Stimulated activated CD8-positive, alpha-beta memory T cell treated with anti-CD3 and anti-CD28 coated beads, Interleukin-15, amount 100 ng/mL, for 24 hours (primary cell): Measurements from ENCODE around the gene GIPC2.
"Not testable (repeated sequence)": the region's sequence is repeated elsewhere in the genome, so short reads cannot be mapped to it uniquely, and the experiment has no call there.

Experiments used
- DNase-seq: peaks from one replicate; pipeline ENCODE4 v3.0.0-alpha.2; 2020; ENCODE audit warnings: low read depth

The GIPC2 gene

DNA sequence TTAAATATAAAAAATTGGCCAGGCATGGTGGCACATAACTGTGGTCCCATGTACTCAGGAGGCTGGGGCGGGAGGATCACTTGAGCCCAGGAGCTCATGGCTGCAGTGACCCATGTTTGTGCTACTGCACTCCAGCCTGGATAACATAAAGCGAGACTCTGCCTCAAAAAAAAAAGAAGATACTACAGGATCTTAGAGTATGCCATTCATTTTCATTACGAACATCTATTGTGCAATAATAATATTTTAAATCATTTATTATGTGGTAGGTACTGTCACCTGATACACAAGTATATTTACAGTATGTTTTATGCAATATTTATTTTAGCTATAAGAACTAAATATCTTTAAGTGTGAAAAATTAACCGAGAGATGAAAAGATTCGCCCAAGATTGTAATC lies 9.3 kb upstream of the GIPC2 start:
- DNase-seq, result no peak

DNA sequence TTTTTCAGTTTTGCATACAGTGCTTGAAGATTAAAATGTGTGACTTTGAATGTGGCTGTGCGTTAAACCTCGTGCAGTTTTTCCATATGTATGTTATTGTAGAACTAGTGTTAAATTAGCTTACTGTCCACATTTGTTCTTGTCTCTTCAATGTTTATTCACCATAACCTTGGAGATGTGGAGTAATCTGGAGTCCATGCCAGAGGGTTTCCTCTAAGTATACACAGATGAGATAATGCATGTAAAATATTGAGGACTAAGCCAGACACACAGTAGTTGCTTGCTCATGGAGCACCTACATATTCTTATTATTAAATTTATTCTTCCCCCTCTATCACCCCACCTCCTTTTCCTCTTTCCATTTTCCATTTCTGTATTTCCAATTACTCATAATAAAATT lies 7.7 kb upstream of the GIPC2 start:
- DNase-seq, result no peak

- DNase-seq, result no peak
Observed at GRCh38 chr1:78038491-78038939, 7.3 kb upstream of the GIPC2 start.

GRCh38 chr1:78040484-78041089 lies 5.2 kb upstream of the GIPC2 start:
- DNase-seq, result no peak

GRCh38 chr1:78043436-78043835 lies 2.3 kb upstream of the GIPC2 start:
- no peak for DNase-seq

GRCh38 chr1:78044796-78045562 lies 787 bp upstream of the GIPC2 start:
- DNase-seq, result no peak

DNA sequence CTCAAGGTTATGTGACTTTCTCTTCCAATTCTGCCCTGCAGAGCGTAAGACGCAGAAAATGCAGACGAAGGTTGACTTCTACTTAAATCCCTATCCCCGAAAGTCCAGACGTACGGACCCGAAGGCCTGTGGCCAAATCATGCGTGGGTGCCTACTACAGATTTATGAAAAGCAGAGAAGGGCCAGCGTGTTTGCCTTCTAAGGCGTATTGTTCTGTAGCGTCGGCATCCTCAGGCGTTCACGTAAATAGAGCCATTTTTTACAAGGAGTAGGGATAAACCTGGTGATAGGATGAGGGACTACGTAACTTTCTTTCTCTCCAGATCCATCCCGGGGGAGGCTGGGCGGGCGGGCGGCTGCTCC lies 222 bp upstream of the GIPC2 start:
- no peak for DNase-seq

DNA sequence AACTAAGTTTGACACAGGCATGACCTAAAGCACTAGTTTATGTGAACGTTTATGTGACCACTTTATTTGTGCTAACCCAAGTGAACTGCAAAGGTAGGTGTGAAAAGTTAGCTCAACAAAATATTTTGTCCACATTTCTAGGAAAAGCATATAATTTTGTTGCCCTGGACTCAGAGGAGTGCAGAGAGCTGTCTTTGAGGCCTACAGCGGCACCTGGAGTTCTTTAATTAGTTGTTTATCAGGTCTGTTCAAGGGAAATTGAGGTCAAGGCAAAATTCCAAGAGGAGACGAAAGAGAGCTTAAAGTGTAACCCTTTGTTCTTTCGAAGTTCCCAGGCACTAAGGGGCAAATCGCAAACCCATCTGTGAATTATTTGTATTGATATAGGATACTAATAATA lies 1.3 kb downstream of the GIPC2 start:
- no peak for DNase-seq

DNA sequence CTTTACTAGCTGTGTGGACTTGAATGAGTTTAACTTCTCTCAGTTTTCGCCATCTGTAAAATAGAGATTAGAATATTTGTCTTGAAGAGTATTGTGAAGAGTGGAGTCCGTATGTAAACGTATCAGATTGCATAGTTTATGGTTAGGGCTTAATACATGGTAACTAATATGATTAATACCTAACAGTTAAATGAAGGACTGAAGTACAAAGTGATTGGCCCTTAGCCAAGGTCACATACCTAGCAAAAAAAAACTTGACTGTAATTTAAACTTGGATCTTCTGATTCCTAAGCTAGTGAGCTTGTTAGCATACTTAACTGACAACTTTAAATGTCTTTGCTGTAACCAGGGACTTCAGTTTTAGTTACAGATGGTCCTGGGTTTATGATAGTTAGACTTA lies 1.9 kb downstream of the GIPC2 start:
- DNase-seq, result no peak

DNA sequence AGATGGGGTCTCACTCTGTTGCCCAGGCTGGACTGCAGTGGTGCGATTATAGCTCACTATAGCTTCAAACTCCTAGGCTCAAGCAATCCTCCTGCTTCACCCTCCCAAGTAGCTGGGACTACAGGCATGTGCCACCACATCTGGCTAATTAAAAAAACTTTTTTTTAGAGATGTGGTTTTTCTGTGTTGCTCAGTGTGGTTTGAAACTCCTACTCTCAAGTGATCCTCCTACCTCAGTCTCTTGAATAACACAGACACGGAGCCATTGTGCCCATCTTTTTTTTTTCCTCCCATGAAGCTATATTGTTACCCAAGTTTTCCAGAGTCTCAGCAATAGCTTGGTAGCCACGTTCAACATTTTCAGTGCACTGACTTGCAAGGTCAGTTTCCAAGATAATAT lies 2.7 kb downstream of the GIPC2 start:
- no peak for DNase-seq

GRCh38 chr1:78049396-78049795 lies 3.6 kb downstream of the GIPC2 start:
- DNase-seq, result no peak

GRCh38 chr1:78051005-78051404 lies 5.2 kb downstream of the GIPC2 start:
- no peak for DNase-seq

- DNase-seq, result no peak
Observed at GRCh38 chr1:78052685-78053405, 7.1 kb downstream of the GIPC2 start.

- DNase-seq, result no peak
Observed at GRCh38 chr1:78053498-78053897, 7.7 kb downstream of the GIPC2 start.

DNA sequence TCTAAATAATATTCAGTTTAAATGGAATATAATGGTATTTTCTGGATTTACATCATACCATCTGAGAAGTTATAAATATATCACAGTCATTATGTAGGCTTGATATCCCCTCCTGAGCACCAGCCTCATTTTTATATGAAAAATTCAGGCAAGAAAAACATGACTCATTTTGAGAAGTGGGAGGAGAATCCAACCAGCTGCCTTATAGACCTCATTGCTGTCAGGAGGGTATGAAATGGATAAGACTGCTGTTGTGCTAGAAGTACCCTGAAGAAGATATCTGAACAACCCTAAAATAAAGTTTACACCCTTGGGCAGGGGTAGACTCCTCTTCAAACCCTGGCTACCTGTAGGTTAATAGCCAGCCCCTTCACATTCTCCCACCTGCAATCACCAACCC lies 8.8 kb downstream of the GIPC2 start:
- DNase-seq, result no peak

- no peak for DNase-seq
Observed at GRCh38 chr1:78054972-78055371, 9.2 kb downstream of the GIPC2 start.

GRCh38 chr1:78055565-78056132 lies 9.9 kb downstream of the GIPC2 start:
- DNase-seq, result no peak

- DNase-seq, result no peak
Observed at GRCh38 chr1:78058670-78059069, 12.9 kb downstream of the GIPC2 start.

- DNase-seq, result no peak
Observed at GRCh38 chr1:78060857-78061563, 15.2 kb downstream of the GIPC2 start.

- DNase-seq, result no peak
Observed at GRCh38 chr1:78061825-78062523, 16.2 kb downstream of the GIPC2 start.

DNA sequence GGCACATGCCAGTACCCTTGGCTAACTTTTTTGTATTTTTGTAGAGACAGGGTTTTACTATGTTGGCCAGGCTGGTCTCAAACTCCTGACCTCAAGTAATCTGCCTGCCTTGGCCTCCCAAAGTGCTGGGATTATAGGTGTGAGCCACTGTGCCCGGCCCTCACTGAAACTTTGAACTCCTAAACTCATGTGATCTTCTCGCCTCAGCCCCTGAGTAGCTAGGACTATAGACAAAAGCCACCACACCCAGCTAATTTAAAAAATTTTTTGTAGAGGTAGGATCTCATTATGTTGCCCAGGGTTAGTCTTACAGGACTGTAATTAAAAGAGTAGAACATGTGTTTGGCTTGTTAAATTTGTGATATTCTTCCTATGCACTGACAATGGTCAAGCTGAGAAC lies 19.1 kb downstream of the GIPC2 start:
- DNase-seq, result not testable (repeated sequence)
